HCT116 (cell line): ENCODE measurements around the gene FGF18. TPM values are rescaled to one million over a fixed set of nuclear protein-coding genes. Genes with fewer than 3 reads are reported as not detected.
"Not testable (repeated sequence)": the region's sequence is repeated elsewhere in the genome, so short reads cannot be mapped to it uniquely, and the experiment has no call there.

Experiments used
- ATAC-seq: fragments of 200-7000 bp; cut with Tn5 transposase; 2 replicates; pipeline ENCODE4 v1.9.1; 2020; ENCODE audit warnings: mild to moderate bottlenecking, moderate library complexity
- BruUV-seq: library from RNA; stranded (reverse); fragments of 400-500 nt; replicated peaks from 2 replicates; lab custom pipeline; 2021; lab: Mats Ljungman, UMichigan
- CTCF ChIA-PET: fragments of 300-600 bp; sonication (Branson Sonifier 250); formaldehyde crosslinking; loops from one replicate; lab custom pipeline; 2021; ENCODE audit warnings: antibody characterized with exemption; lab: Charles Lee
- POLR2A ChIA-PET: fragments of 300-600, 350-600 bp; sonication (Branson Sonifier 250); formaldehyde crosslinking; loops from one replicate; lab custom pipeline; 2021; ENCODE audit warnings: antibody characterized with exemption; lab: Charles Lee
- RAD21 ChIA-PET, 2 experiments: fragments of 300-600 bp; sonication (Branson Sonifier 250); formaldehyde crosslinking; loops; one replicate each; lab custom pipeline; 2023; ENCODE audit warnings: low total read pairs in 2 of 2; ENCODE audit not compliant: uncharacterized antibody in 2 of 2, unreplicated experiment in 2 of 2, low non-redundant PET in 1 of 2; lab: Charles Lee
- DNase-seq: peaks from one replicate; pipeline ENCODE4 v3.0.0-alpha.2; 2010; ENCODE audit warnings: low read depth, low spot score
- H2AFZ ChIP-seq: fragments of 200-600 bp; shearing (Covaris generic), sonication (generic); 2 replicates; pipeline ENCODE4 v1.6.1; 2017; ENCODE audit warnings: low read depth, mixed run types, mixed read lengths, antibody characterized with exemption, low read length; ENCODE audit not compliant: poor library complexity, severe bottlenecking
- H3K27ac ChIP-seq: 2 replicates; pipeline ENCODE4 v1.5.1; 2012; ENCODE audit warnings: low read depth, low read length
- H3K27me3 ChIP-seq: fragments of 200-600 bp; sonication (generic); 2 replicates; pipeline ENCODE4 v1.6.1; 2016; ENCODE audit warnings: mixed run types, low read length, mixed read lengths; ENCODE audit not compliant: insufficient read depth
- H3K36me3 ChIP-seq, 2 experiments: fragments of 200-500 bp in 1 of 2; fragments of 200-600 bp in 1 of 2; sonication (Bioruptor generic) in 1 of 2; sonication (generic) in 1 of 2; 2 replicates each; pipeline versions ENCODE4 v1.5.1 to v1.6.1; 2014 to 2016; ENCODE audit warnings: low read length in 2 of 2, inconsistent platforms in 1 of 2, mixed read lengths in 1 of 2, mixed run types in 1 of 2; ENCODE audit not compliant: insufficient read depth in 2 of 2, control insufficient read depth in 1 of 2
- H3K4me1 ChIP-seq, 2 experiments: fragments of 200-600 bp in 1 of 2; sonication (generic) in 1 of 2; 2 replicates each; pipeline versions ENCODE4 v1.5.1 to v1.6.1; 2012 to 2017; ENCODE audit warnings: low read length in 2 of 2, inconsistent platforms in 1 of 2, mild to moderate bottlenecking in 1 of 2, mixed read lengths in 1 of 2, mixed run types in 1 of 2, moderate library complexity in 1 of 2; ENCODE audit not compliant: insufficient read depth in 2 of 2, control insufficient read depth in 1 of 2
- H3K4me2 ChIP-seq: fragments of 200-600 bp; sonication (generic); 2 replicates; pipeline ENCODE4 v1.6.1; 2017; ENCODE audit warnings: mixed run types, low read length, mixed read lengths
- H3K4me3 ChIP-seq, 2 experiments: fragments of 200-600 bp in 1 of 2; sonication (generic) in 1 of 2; replicated peaks in 1 of 2; 2 replicates each; pipeline ENCODE4 v1.5.1; 2011 to 2016; ENCODE audit warnings: low read length in 2 of 2, control low read depth in 1 of 2, low read depth in 1 of 2, mild to moderate bottlenecking in 1 of 2, mixed read lengths in 1 of 2, mixed run types in 1 of 2
- H3K79me2 ChIP-seq: fragments of 200-600 bp; sonication (generic); 2 replicates; pipeline ENCODE4 v1.6.1; 2017; ENCODE audit warnings: mild to moderate bottlenecking, mixed run types, low read length, moderate library complexity, mixed read lengths; ENCODE audit not compliant: insufficient read depth
- H3K9ac ChIP-seq: fragments of 200-600 bp; sonication (generic); 2 replicates; pipeline ENCODE4 v1.6.1; 2016; ENCODE audit warnings: low read length, mixed read lengths
- H3K9me2 ChIP-seq: fragments of 200-600 bp; sonication (generic), shearing (Covaris generic); 2 replicates; pipeline ENCODE4 v1.6.1; 2017; ENCODE audit warnings: mixed run types, mild to moderate bottlenecking, moderate library complexity; ENCODE audit not compliant: insufficient read depth
- H3K9me3 ChIP-seq, 2 experiments: fragments of 200-500 bp in 1 of 2; fragments of 200-600 bp in 1 of 2; sonication (Bioruptor generic) in 1 of 2; sonication (generic) in 1 of 2; 2 replicates each; pipeline ENCODE4 v1.6.1; 2014 to 2017; ENCODE audit warnings: low read length in 2 of 2, mixed read lengths in 2 of 2, inconsistent platforms in 1 of 2, low read depth in 1 of 2, mild to moderate bottlenecking in 1 of 2, mixed run types in 1 of 2, moderate library complexity in 1 of 2; ENCODE audit not compliant: control insufficient read depth in 1 of 2, insufficient read depth in 1 of 2
- H4K20me1 ChIP-seq: fragments of 200-600 bp; sonication (generic), shearing (Covaris generic); 2 replicates; pipeline ENCODE4 v1.6.1; 2017; ENCODE audit warnings: mixed run types, mild to moderate bottlenecking, moderate library complexity; ENCODE audit not compliant: insufficient read depth
- CBX3 ChIP-seq: IDR thresholded peaks from 2 replicates; pipeline ENCODE4 v1.6.1; 2012; ENCODE audit warnings: low read depth
- EGR1 ChIP-seq: IDR thresholded peaks from 2 replicates; pipeline ENCODE4 v1.6.1; 2012; ENCODE audit warnings: low read depth
- EZH2 ChIP-seq: fragments of 200-600 bp; sonication (generic); IDR thresholded peaks from 2 replicates; pipeline ENCODE4 v1.6.1; 2017; ENCODE audit warnings: antibody characterized with exemption, mixed run types
- EZH2phosphoT487 ChIP-seq: fragments of 200-600 bp; IDR thresholded peaks from 2 replicates; pipeline ENCODE4 v1.6.1; 2018; ENCODE audit warnings: antibody characterized with exemption, borderline replicate concordance
- JUND ChIP-seq: IDR thresholded peaks from 2 replicates; pipeline ENCODE4 v1.6.1; 2012
- POLR2A ChIP-seq: IDR thresholded peaks from 2 replicates; pipeline ENCODE4 v1.7.0; 2011; ENCODE audit warnings: borderline replicate concordance; ENCODE audit not compliant: insufficient read depth, insufficient read length; ENCODE audit errors: extremely low read depth
- RAD21 ChIP-seq: IDR thresholded peaks from 2 replicates; pipeline ENCODE4 v1.6.1; 2012; ENCODE audit warnings: low read depth, mild to moderate bottlenecking
- SIN3A ChIP-seq: IDR thresholded peaks from 2 replicates; pipeline ENCODE4 v1.6.1; 2012; ENCODE audit warnings: low read depth
- SP1 ChIP-seq: IDR thresholded peaks from 2 replicates; pipeline ENCODE4 v1.6.1; 2012; ENCODE audit warnings: low read depth
- TCF7L2 ChIP-seq: IDR thresholded peaks from 2 replicates; pipeline ENCODE4 v1.7.0; 2011; ENCODE audit warnings: borderline replicate concordance, inconsistent platforms; ENCODE audit not compliant: insufficient read depth, insufficient read length; ENCODE audit errors: extremely low read depth
- YY1 ChIP-seq: IDR thresholded peaks from 2 replicates; pipeline ENCODE4 v1.6.1; 2011; ENCODE audit warnings: low read length, low read depth, moderate library complexity, mild to moderate bottlenecking; ENCODE audit not compliant: insufficient replicate concordance; ENCODE audit errors: extremely low read depth
- intact Hi-C: fragments of 100-400 bp; cut with micrococcal nuclease; formaldehyde crosslinking; loops from 2 replicates; pipeline ENCODE4 v1.10.0; 2022
- total RNA-seq: library from RNA; stranded (reverse); gene quantifications from one replicate; pipeline ENCODE4 v1.2.1, GENCODE V29; 2021; ENCODE audit not compliant: unreplicated experiment
- TF ChIP-seq, protein P1 (sequence below), 3 experiments: fragments of 200-600 bp in 1 of 3; sonication (generic) in 1 of 3; IDR thresholded peaks in 2 of 3; conservative IDR thresholded peaks in 1 of 3; 2 replicates each; pipeline ENCODE4 v1.5.1; 2012 to 2017; ENCODE audit warnings: low read depth in 2 of 3, low read length in 2 of 3, antibody characterized with exemption in 1 of 3, borderline replicate concordance in 1 of 3, control low read depth in 1 of 3, mild to moderate bottlenecking in 1 of 3, mixed read lengths in 1 of 3, mixed run types in 1 of 3, moderate library complexity in 1 of 3; ENCODE audit not compliant: insufficient read depth in 1 of 3
- TF ChIP-seq, protein P2 (sequence below): IDR thresholded peaks from 2 replicates; pipeline ENCODE4 v1.6.1; 2012
- TF ChIP-seq, protein P3 (sequence below): IDR thresholded peaks from 2 replicates; pipeline ENCODE4 v1.6.1; 2011; ENCODE audit warnings: mild to moderate bottlenecking, low read length, moderate library complexity; ENCODE audit not compliant: insufficient replicate concordance; ENCODE audit errors: extremely low read depth

FGF18 gene
- total RNA-seq, 1 experiment from 2014 or later, result 0.96 TPM

DNA sequence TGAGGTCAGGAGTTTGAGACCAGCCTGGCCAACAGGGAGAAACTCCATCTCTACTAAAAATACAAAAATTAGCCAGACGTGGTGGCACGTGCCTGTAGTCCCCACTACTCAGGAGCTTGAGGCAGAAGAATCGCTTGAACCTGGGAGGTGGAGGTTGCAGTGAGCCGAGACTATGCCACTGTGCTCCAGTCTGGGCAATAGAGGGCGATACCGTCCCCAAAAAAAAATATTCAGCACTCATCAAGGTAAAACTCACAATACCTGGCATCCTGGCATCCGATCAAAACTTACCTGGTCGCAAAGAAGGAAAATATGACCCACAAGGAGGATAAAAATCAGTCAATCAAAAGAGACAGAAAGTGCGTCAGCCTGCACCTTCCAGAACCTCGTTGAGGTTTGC lies 48.6 kb upstream of the FGF18 start:
- BruUV-seq, H3K79me2 ChIP-seq, H3K27ac ChIP-seq, H3K9me3 ChIP-seq, CTCF ChIA-PET, DNase-seq, H3K36me3 ChIP-seq, H3K9me2 ChIP-seq, H3K4me3 ChIP-seq: not testable (repeated sequence)
- peak; percentile 88 for ATAC-seq
- H3K4me1 ChIP-seq, result peaks cover 4 to 11% of the 10 kb centered on the region in 2 experiments; a peak in 3 of 4 replicates
- peak overlapping the region; percentile 56 for H2AFZ ChIP-seq
- peak overlapping the region; percentile 32 for H3K4me2 ChIP-seq
- TF ChIP-seq RAD21, result peak; percentile 60
- TF ChIP-seq, protein P1, sequence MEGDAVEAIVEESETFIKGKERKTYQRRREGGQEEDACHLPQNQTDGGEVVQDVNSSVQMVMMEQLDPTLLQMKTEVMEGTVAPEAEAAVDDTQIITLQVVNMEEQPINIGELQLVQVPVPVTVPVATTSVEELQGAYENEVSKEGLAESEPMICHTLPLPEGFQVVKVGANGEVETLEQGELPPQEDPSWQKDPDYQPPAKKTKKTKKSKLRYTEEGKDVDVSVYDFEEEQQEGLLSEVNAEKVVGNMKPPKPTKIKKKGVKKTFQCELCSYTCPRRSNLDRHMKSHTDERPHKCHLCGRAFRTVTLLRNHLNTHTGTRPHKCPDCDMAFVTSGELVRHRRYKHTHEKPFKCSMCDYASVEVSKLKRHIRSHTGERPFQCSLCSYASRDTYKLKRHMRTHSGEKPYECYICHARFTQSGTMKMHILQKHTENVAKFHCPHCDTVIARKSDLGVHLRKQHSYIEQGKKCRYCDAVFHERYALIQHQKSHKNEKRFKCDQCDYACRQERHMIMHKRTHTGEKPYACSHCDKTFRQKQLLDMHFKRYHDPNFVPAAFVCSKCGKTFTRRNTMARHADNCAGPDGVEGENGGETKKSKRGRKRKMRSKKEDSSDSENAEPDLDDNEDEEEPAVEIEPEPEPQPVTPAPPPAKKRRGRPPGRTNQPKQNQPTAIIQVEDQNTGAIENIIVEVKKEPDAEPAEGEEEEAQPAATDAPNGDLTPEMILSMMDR (IDR thresholded peaks at IDR 0.05 in 2 of 3, conservative IDR thresholded peaks at IDR 0.05 in 1 of 3; ENCODE audit: borderline replicate concordance in 1 of 3, insufficient read depth in 1 of 3, low read depth in 2 of 3, low read length in 2 of 3), result peak; percentile 26 to 53 (median 47); a peak in 4 of 6 replicates
- TF ChIP-seq, all 23 proteins: peak for 2; not testable (repeated sequence) for 21
- H4K20me1 ChIP-seq, H3K9ac ChIP-seq, POLR2A ChIA-PET, RAD21 ChIA-PET, intact Hi-C loops, H3K27me3 ChIP-seq: not testable (repeated sequence)

DNA sequence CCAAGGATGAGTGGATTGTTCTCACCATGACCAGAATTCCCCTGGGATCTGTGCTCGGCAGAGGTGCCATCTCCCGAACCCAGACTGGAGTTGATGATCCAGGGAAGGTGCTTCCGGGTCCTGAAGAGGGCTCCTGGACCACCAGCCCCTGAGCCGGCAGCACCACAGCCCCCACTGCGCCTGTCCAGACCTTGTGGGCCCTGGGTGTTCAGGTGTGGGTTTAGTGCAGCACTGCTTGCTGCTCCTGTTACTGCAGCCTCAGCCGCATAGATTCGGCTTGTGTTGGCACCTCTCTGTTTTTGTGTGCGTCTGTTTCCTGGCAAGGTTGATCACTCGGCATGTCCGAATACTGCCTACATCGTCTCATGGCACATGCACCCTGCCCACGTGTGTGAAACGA lies 48.1 kb upstream of the FGF18 start:
- Histone ChIP-seq H3K9me3 (no peaks in the 10 kb centered on the region), H3K4me3 (no peak overlapping the region), H3K9me2 (no peaks in the 10 kb centered on the region), H3K4me2 (peak overlapping the region; percentile 32), H4K20me1 (no peaks in the 10 kb centered on the region), H3K4me1 (peaks cover 4 to 11% of the 10 kb centered on the region in 2 experiments; a peak in 3 of 4 replicates), H3K9ac (no peak overlapping the region), H3K36me3 (no peaks in the 10 kb centered on the region), H3K27ac (no peak overlapping the region), H3K27me3 (no peaks in the 10 kb centered on the region), H2AFZ (peak overlapping the region; percentile 56), H3K79me2 (no peaks in the 10 kb centered on the region)
- ChIA-PET CTCF (no interaction called here), POLR2A (no interaction called here), RAD21 (no interaction called here)
- BruUV-seq, result no TSS peak
- peak; percentile 40 for ATAC-seq
- no peak for DNase-seq
- intact Hi-C loops, result no loop called here
- TF ChIP-seq YY1 (no peak), EZH2phosphoT487 (no peak), SP1 (no peak), SIN3A (no peak), EZH2 (no peak), JUND (no peak), TCF7L2 (no peak), POLR2A (no peak), EGR1 (no peak), CBX3 (no peak), RAD21 (no peak)
- TF ChIP-seq, protein P2, sequence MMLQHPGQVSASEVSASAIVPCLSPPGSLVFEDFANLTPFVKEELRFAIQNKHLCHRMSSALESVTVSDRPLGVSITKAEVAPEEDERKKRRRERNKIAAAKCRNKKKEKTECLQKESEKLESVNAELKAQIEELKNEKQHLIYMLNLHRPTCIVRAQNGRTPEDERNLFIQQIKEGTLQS, result no peak
- TF ChIP-seq, protein P3, sequence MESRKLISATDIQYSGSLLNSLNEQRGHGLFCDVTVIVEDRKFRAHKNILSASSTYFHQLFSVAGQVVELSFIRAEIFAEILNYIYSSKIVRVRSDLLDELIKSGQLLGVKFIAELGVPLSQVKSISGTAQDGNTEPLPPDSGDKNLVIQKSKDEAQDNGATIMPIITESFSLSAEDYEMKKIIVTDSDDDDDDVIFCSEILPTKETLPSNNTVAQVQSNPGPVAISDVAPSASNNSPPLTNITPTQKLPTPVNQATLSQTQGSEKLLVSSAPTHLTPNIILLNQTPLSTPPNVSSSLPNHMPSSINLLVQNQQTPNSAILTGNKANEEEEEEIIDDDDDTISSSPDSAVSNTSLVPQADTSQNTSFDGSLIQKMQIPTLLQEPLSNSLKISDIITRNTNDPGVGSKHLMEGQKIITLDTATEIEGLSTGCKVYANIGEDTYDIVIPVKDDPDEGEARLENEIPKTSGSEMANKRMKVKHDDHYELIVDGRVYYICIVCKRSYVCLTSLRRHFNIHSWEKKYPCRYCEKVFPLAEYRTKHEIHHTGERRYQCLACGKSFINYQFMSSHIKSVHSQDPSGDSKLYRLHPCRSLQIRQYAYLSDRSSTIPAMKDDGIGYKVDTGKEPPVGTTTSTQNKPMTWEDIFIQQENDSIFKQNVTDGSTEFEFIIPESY, result no peak
